ENCODE data around the gene TMEM131L.

The TMEM131L gene

DNA sequence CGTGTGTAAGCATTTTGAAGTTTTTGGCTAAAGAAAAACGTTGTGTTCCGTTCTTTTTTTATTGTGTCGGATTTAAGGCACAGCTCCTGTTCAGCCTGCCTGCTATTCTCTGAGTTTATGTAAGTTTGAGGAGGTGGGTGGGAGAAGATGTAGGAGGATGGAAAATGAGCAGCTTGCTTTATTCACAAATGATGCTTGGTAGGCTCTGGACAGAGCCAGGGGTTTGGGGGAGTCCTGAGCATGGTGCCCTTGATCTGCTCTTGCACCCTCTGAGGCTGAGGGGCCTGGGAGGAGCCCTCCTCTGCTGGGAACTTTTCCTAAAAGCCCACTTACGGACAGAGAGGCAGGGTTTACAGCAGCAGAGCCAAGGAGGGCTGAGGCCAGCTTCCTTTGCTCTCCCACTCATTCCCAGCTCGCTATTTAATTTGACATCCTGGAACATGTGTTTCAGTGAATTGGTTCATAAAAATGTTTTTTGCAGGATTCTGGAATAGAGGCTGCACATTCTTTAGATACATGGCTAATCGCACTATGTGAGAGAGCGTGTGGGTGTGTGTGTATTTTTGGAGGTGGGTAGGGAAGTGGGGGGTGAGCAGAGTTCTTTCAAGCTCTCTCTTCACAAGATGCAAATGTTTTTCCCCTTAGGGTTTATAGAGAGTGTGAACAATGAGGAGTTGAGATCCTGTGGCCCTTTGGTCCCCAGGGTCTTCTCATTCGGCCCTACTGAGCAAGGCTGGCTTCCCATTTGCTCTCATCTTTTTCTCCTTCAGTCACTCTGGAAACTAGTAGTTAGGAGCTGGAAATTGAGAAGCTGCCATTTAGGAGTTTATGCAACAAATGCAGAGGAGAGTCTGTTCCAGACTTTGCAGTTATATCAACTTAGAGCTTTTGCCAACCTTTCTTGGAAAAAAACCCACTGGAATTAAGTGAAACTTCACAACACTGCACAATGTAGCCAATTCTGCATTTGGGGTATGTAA, 32.1 kb downstream of the TMEM131L start:
- peak overlapping the region; percentile 13 for H3K27ac ChIP-seq
- no peaks in the 10 kb centered on the region for H3K9me3 ChIP-seq
- H3K4me1 ChIP-seq (ENCODE audit: control insufficient read depth in 1 of 2, insufficient read depth in 1 of 2, low read depth in 1 of 2, low read length in 1 of 2) = peaks cover 0 to 2% of the 10 kb centered on the region in 2 experiments
- no peak overlapping the region for H3K4me3 ChIP-seq (ENCODE audit: low read depth in 1 of 2, low read length in 1 of 2)
- peaks cover 16% of the 10 kb centered on the region for H3K36me3 ChIP-seq
- no peaks in the 10 kb centered on the region for H3K27me3 ChIP-seq
- TF ChIP-seq, protein P1, sequence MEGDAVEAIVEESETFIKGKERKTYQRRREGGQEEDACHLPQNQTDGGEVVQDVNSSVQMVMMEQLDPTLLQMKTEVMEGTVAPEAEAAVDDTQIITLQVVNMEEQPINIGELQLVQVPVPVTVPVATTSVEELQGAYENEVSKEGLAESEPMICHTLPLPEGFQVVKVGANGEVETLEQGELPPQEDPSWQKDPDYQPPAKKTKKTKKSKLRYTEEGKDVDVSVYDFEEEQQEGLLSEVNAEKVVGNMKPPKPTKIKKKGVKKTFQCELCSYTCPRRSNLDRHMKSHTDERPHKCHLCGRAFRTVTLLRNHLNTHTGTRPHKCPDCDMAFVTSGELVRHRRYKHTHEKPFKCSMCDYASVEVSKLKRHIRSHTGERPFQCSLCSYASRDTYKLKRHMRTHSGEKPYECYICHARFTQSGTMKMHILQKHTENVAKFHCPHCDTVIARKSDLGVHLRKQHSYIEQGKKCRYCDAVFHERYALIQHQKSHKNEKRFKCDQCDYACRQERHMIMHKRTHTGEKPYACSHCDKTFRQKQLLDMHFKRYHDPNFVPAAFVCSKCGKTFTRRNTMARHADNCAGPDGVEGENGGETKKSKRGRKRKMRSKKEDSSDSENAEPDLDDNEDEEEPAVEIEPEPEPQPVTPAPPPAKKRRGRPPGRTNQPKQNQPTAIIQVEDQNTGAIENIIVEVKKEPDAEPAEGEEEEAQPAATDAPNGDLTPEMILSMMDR (IDR thresholded peaks at IDR 0.05) = no peak

DNA sequence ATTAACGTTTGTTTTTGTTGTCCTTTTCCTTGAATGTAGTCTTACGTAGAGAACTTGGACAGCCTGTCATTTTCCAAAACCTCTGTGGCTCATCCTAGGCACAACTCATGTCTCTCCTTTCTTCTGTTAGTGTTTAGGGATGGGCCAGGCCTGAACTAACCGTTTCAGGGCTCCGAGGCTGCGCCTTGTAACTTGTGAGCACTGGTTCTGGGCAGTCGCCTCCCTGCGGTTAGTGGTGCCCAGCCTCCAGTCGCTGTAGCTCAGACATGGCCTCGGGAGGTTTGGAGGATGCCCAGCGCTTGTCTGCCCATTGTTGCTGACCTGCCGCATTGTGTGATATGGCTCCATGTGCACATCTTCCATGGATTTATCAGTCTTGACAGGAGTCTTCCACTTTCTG, 32.8 kb downstream of the TMEM131L start:
- Histone ChIP-seq H3K36me3 (peaks cover 16% of the 10 kb centered on the region), H3K4me1 (ENCODE audit: control insufficient read depth in 1 of 2, insufficient read depth in 1 of 2, low read depth in 1 of 2, low read length in 1 of 2) (peaks cover 0 to 2% of the 10 kb centered on the region in 2 experiments), H3K27ac (no peak overlapping the region)

DNA sequence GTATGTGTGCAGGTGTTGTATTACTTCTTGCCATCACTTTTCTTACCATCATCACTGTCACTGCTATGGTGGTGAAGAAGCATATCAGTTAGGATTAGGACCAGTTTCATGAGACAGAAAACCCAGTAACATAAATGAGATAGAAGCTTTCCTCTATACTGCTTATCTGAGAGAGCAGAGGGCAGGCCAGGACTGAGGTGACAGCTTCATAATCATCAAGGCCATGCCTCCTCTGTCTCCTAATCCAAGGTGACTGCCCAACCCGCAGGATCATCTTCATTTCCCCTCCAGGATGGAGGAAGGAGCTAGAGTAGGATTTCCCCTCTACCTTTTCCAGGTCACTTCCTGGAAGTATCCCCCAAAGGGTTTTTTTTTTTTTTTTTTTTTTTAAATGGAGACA, 35.4 kb downstream of the TMEM131L start:
- Histone ChIP-seq H3K27ac (no peak overlapping the region), H3K27me3 (no peaks in the 10 kb centered on the region), H3K9me3 (no peaks in the 10 kb centered on the region), H3K36me3 (no peaks in the 10 kb centered on the region), H3K4me3 (ENCODE audit: low read depth in 1 of 2, low read length in 1 of 2) (no peak overlapping the region), H3K4me1 (ENCODE audit: control insufficient read depth in 1 of 2, insufficient read depth in 1 of 2, low read depth in 1 of 2, low read length in 1 of 2) (peaks cover 16 to 17% of the 10 kb centered on the region in 2 experiments)
- TF ChIP-seq, protein P1 (IDR thresholded peaks at IDR 0.05) = no peak

More for the DNA sequence above, 32.8 kb downstream of the TMEM131L start:
- Histone ChIP-seq H3K4me3 (ENCODE audit: low read depth in 1 of 2, low read length in 1 of 2) (no peak overlapping the region), H3K9me3 (no peaks in the 10 kb centered on the region), H3K27me3 (no peaks in the 10 kb centered on the region)
- TF ChIP-seq, protein P1 (IDR thresholded peaks at IDR 0.05) = no peak

DNA sequence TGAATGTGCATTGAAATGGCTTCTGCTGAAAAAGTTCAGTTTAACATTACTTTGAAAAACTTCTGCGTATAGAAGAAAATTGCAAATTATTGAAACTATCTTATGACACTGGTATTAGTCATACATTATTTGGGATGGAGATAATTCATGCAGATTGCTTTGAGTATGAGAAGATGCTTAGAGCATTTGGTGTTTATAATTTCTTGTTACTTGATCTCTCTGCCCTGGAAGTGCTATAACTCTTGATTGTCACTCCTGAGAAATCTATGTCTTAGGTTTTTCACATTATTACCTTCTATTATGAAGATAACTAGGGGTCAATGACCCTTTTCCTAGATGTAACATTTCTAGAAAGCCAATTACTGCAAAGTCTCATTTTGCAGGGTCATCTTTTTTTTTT, 36.4 kb downstream of the TMEM131L start:
- Histone ChIP-seq H3K4me1 (ENCODE audit: control insufficient read depth in 1 of 2, insufficient read depth in 1 of 2, low read depth in 1 of 2, low read length in 1 of 2) (peaks cover 16 to 17% of the 10 kb centered on the region in 2 experiments), H3K27me3 (no peaks in the 10 kb centered on the region), H3K9me3 (no peaks in the 10 kb centered on the region), H3K4me3 (ENCODE audit: low read depth in 1 of 2, low read length in 1 of 2) (no peak overlapping the region), H3K27ac (no peak overlapping the region), H3K36me3 (no peaks in the 10 kb centered on the region)
- TF ChIP-seq, protein P1 (IDR thresholded peaks at IDR 0.05) = no peak

DNA sequence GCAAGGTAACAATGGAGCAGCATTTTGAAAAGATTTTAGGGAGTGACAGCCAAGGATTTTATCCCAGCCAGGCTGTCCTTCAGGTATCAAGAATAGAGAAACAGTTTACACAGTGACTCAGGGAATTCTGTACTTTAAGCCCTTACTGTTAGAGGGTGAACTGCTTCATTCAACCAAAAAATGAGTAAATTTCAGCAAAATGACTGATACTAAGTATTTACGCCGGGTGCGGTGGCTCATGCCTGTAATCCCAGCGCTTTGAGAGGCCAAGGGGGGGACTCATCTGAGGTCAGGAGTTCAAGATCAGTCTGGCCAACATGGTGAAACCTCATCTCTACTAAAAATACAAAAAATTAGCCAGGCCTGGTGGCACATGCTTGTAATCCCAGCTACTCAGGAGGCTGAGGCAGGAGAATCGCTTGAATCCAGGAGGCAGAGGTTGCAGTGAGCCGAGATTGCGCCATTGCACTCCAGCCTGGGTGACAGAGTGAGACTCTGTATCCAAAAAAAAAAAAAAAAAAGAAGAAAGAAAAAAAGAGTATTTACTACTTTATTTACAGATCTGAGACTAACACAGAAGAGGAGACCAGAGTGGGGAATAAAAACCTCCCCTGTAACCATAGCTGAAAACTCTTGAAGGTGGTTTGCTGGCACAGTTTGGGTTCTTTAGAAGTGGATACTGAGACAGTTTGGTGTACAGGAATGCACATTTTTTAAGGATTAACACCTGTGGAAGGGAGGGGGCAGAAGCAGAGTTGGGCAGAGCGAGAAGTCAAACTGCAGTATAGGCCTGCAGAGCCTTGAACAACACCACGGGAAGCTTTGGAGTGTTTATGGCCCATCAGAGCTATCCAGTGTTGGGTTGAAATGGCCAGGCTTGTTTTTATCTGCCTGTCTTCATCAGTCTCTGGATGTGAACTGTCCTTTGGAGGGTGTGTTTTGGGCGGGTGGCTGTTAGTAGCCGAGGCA, 40.5 kb downstream of the TMEM131L start:
- TF ChIP-seq, protein P1 (IDR thresholded peaks at IDR 0.05) = no peak
- peaks cover 6% of the 10 kb centered on the region for H3K36me3 ChIP-seq
- H3K9me3 ChIP-seq = no peaks in the 10 kb centered on the region
- peaks cover 16 to 17% of the 10 kb centered on the region in 2 experiments for H3K4me1 ChIP-seq (ENCODE audit: control insufficient read depth in 1 of 2, insufficient read depth in 1 of 2, low read depth in 1 of 2, low read length in 1 of 2)
- no peak overlapping the region for H3K4me3 ChIP-seq (ENCODE audit: low read depth in 1 of 2, low read length in 1 of 2)
- H3K27me3 ChIP-seq = no peaks in the 10 kb centered on the region
- peak overlapping the region; percentile 48 for H3K27ac ChIP-seq
